Aortic smooth muscle cell (primary cell): ENCODE results near the gene NCKAP5. TPM values are rescaled to one million over a fixed set of nuclear protein-coding genes. Genes with fewer than 3 reads are reported as not detected.

ENCODE experiments used
- total RNA-seq: library from RNA; depleted of rRNA; stranded (reverse); fragments of >200 nt; gene quantifications from 2 replicates; pipeline ENCODE4 v1.2.3, GENCODE V29; 2014

NCKAP5 gene
- 0.66 and 1.2 TPM in 2 replicates for total RNA-seq

GRCh38 chr2:133568172-133568571 lies at the start of gene NCKAP5:
TSS of gene NCKAP5 (minus strand) at chr2:133568463. CDS start at chr2:133517526, 50,937 bp downstream.

DNA sequence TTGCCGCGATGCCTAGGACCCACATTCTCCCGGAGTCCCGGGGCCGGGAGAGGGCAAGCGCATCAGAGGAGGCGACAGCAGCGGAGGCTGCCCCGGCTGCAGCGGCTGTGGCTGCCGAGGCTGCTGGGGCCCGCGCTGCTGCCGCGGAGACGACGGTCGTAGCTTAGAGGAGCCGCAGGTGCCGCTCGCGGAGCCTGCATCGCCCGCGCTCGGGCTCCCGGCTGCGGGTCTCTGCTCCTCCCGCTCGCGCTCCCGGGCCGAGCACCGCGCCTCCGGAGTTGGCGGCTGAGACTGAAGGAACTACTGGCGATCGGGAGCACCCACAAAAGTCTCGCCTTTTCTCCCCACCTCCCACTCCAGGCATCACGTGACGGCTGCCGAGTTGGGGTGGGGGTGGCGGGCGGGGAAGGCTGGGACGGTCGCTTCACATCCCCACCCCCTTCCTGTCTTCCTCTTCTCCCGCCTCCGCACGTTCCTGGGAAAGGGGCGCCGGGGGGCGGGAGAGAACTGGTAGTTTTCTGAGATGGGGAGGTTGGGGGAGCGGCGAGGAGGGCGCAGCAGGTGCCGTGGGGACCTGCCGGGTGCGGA lies 898.3 kb downstream of the NCKAP5 start, which contains the start of gene LYPD1:
LYPD1 (minus strand) TSS at position 298 of the 588 bp plus-strand sequence; CDS start at position 25, 273 bp downstream.

